Endothelial cell (in vitro differentiated cells): ENCODE data around the gene MRPS34. TPM values are rescaled to one million over a fixed set of nuclear protein-coding genes. Genes with fewer than 3 reads are reported as not detected.
A peak's percentile ranks its signal among the peaks of the same experiment; 100 is the strongest.

Experiments used
- DNase-seq: peaks from one replicate; pipeline ENCODE4 v3.0.0; 2021; ENCODE audit warnings: low spot score
- H3K27ac Mint-ChIP-seq: one replicate; pipeline ENCODE4 v1.8.0; 2021; ENCODE audit warnings: mixed read lengths, inconsistent platforms; ENCODE audit not compliant: unreplicated experiment
- H3K27me3 Mint-ChIP-seq: one replicate; pipeline ENCODE4 v1.8.0; 2021; ENCODE audit warnings: mild to moderate bottlenecking, moderate library complexity, mixed read lengths, inconsistent platforms; ENCODE audit not compliant: unreplicated experiment
- H3K36me3 Mint-ChIP-seq: one replicate; pipeline ENCODE4 v1.8.0; 2021; ENCODE audit warnings: mild to moderate bottlenecking, low read depth, mixed read lengths, inconsistent platforms; ENCODE audit not compliant: unreplicated experiment
- H3K4me1 Mint-ChIP-seq: one replicate; pipeline ENCODE4 v1.8.0; 2021; ENCODE audit warnings: mild to moderate bottlenecking, mixed read lengths, inconsistent platforms; ENCODE audit not compliant: unreplicated experiment
- H3K4me3 Mint-ChIP-seq: one replicate; pipeline ENCODE4 v1.8.0; 2021; ENCODE audit warnings: mild to moderate bottlenecking, mixed read lengths, inconsistent platforms; ENCODE audit not compliant: unreplicated experiment
- H3K9me3 Mint-ChIP-seq: one replicate; pipeline ENCODE4 v1.8.0; 2021; ENCODE audit warnings: mixed read lengths, inconsistent platforms; ENCODE audit not compliant: unreplicated experiment
- CTCF ChIP-seq: fragments of 200-600 bp; sonication (generic); IDR thresholded peaks from one replicate; pipeline ENCODE4 v1.5.0; 2021; ENCODE audit warnings: antibody characterized with exemption; ENCODE audit not compliant: unreplicated experiment
- total RNA-seq: library from RNA; stranded (reverse); fragmentation: NEBNext Ultra II Directional; extraction: Animal tissue kit (Norgen Biotek cat#: 25700); gene quantifications from one replicate; pipeline ENCODE4 v1.2.1, GENCODE V29; 2021; ENCODE audit not compliant: unreplicated experiment

MRPS34 gene
- total RNA-seq, 1 donor from 2014 or later: 62.7 TPM

GRCh38 chr16:1786242-1787055 is 13.5 kb upstream of the MRPS34 start:
- H3K4me3 Mint-ChIP-seq: no peak overlapping the region
- peak; percentile 3 for DNase-seq

DNA sequence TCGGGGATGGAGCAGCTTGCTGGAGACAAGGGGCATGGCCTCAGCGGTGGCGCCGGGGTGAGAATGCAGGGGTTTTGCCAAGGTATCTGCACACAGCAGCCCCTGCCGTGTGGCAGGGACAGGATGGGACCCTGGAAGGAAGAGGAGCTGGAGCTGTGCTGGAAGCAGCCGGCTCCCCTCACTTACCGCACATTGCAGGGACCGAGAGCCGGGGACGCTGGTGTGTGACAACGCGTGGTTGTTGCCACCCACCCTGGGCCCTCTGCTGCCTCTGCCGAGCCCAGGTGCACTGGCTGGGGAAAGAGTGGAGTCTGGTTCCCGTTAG is 12.9 kb upstream of the MRPS34 start:
- Mint-ChIP-seq H3K4me3 (no peak overlapping the region), H3K27ac (no peak overlapping the region), H3K4me1 (peaks cover 13% of the 10 kb centered on the region), H3K36me3 (peaks cover 3% of the 10 kb centered on the region), H3K27me3 (peaks cover 6% of the 10 kb centered on the region), H3K9me3 (no peaks in the 10 kb centered on the region)
- no peak for DNase-seq
- no peak for TF ChIP-seq CTCF

More at GRCh38 chr16:1786242-1787055, 13.5 kb upstream of the MRPS34 start:
- Mint-ChIP-seq H3K36me3 (peaks cover 3% of the 10 kb centered on the region), H3K9me3 (no peaks in the 10 kb centered on the region), H3K27ac (no peak overlapping the region), H3K27me3 (peaks cover 6% of the 10 kb centered on the region), H3K4me1 (peaks cover 9% of the 10 kb centered on the region)
- no peak for TF ChIP-seq CTCF

DNA sequence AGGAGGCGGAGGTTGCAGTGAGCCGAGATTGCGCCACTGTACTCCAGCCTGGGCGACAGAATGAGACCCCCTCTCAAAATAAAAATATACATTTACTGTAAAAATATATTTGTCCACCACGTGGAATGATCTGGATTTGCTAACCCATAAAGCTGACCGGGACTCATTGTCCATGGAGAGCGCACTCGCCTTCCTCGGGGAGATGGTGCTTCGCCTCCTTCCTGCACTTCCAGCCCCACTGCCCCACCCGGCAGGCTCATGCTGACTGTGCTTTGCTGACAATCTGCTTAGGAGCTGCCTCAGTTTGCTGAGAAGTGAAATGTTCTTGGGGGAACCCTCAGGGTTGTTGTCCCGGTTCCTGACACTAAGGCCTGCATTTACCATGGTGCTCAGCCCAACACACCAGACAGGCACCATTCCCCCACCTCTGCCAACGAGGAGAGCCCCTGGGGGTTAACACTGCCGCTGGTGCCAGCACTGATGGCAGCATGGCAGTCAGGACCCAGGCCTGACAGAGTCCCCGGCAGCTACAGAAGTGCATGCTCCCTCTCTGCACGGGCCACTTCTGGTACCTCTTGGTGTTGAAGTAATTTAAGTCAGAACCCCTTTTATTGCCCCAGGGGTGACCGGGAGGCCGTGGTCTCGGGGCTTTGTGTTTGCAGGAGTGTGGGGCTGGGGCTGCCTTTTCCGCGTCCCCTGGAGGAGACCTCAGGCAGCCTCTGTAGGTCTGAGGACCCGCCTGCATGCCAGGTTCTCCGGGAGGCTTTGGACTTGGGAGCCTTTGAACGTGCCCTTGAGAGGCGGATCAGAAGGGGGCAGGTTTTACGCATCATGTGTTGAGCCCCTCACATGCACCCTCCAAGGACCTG is 12.3 kb upstream of the MRPS34 start:
- H3K4me1 Mint-ChIP-seq: peaks cover 13% of the 10 kb centered on the region
- H3K9me3 Mint-ChIP-seq: no peaks in the 10 kb centered on the region
- H3K36me3 Mint-ChIP-seq: peaks cover 3% of the 10 kb centered on the region
- H3K4me3 Mint-ChIP-seq: peak overlapping the region; percentile 33
- peaks cover 6% of the 10 kb centered on the region for H3K27me3 Mint-ChIP-seq
- TF ChIP-seq CTCF: no peak
- no peak overlapping the region for H3K27ac Mint-ChIP-seq
- peak; percentile 2 for DNase-seq

GRCh38 chr16:1782408-1783264 is 9.7 kb upstream of the MRPS34 start, which contains the start of the genes NUBP2 and SPSB3:
NUBP2 (plus strand) TSS chr16:1782960; CDS start chr16:1783021, 61 bp downstream.
SPSB3 (minus strand) TSS chr16:1782571; CDS start chr16:1781483, 1,088 bp downstream.
- Mint-ChIP-seq H3K27ac (peak within 1 kb of the TSS; percentile 77), H3K36me3 (no peaks in the 10 kb centered on the region), H3K4me3 (peak within 1 kb of the TSS; percentile 96), H3K27me3 (peaks cover 6% of the 10 kb centered on the region), H3K9me3 (no peaks in the 10 kb centered on the region), H3K4me1 (peaks cover 13% of the 10 kb centered on the region)
- no peak for TF ChIP-seq CTCF
- peak; percentile 98 for DNase-seq
